Stimulated activated CD4-positive, alpha-beta T cell treated with anti-CD3 and anti-CD28 coated beads, Interleukin-4, amount 100 ng/mL, for 24 hours (primary cell): ENCODE measurements around the gene TMEM106C.

Experiments used
- DNase-seq: peaks from one replicate; pipeline ENCODE4 v3.0.0-alpha.2; 2020

Gene TMEM106C

GRCh38 chr12:47963340-47964040 lies at the start of gene TMEM106C:
TMEM106C (plus strand) TSS chr12:47963596; CDS start chr12:47964237, 641 bp downstream.
- peak; percentile 92 for DNase-seq

- DNase-seq = no peak
These were observed 42.5 kb upstream of the TMEM106C start for GRCh38 chr12:47920913-47921312.

- no peak for DNase-seq
These were observed 41.5 kb upstream of the TMEM106C start for GRCh38 chr12:47921907-47922306.

- DNase-seq = no peak
These were observed 36.0 kb upstream of the TMEM106C start for GRCh38 chr12:47927346-47927745.

- DNase-seq = no peak
These were observed 32.8 kb upstream of the TMEM106C start for GRCh38 chr12:47930634-47931033.

- no peak for DNase-seq
These were observed 32.2 kb upstream of the TMEM106C start for GRCh38 chr12:47931187-47931586.

- DNase-seq = no peak
These were observed 28.2 kb upstream of the TMEM106C start for GRCh38 chr12:47935184-47935583.

- no peak for DNase-seq
These were observed 25.3 kb upstream of the TMEM106C start for GRCh38 chr12:47938093-47938492.

GRCh38 chr12:47938594-47938993 lies 24.8 kb upstream of the TMEM106C start:
- no peak for DNase-seq

- no peak for DNase-seq
These were observed 24.3 kb upstream of the TMEM106C start for GRCh38 chr12:47939009-47939601.

GRCh38 chr12:47940773-47941474 lies 22.5 kb upstream of the TMEM106C start:
- no peak for DNase-seq

- no peak for DNase-seq
These were observed 22.0 kb upstream of the TMEM106C start for GRCh38 chr12:47941475-47941780.

GRCh38 chr12:47941871-47942613 lies 21.4 kb upstream of the TMEM106C start:
- peak; percentile 39 for DNase-seq

- DNase-seq = no peak
These were observed 20.7 kb upstream of the TMEM106C start for GRCh38 chr12:47942614-47943225.

GRCh38 chr12:47943623-47944340 lies 19.6 kb upstream of the TMEM106C start:
- DNase-seq = no peak

GRCh38 chr12:47944685-47945340 lies 18.6 kb upstream of the TMEM106C start:
- DNase-seq = no peak

- no peak for DNase-seq
These were observed 18.1 kb upstream of the TMEM106C start for GRCh38 chr12:47945341-47945728.

GRCh38 chr12:47946413-47947323 lies 16.7 kb upstream of the TMEM106C start:
- DNase-seq = no peak

- no peak for DNase-seq
These were observed 16.1 kb upstream of the TMEM106C start for GRCh38 chr12:47947341-47947740.

GRCh38 chr12:47949441-47950341 lies 13.7 kb upstream of the TMEM106C start:
- peak; percentile 43 for DNase-seq
